Fibroblast of peridontal ligament (primary cell): ENCODE data around the gene FAM221A.
"Not testable (repeated sequence)": the region's sequence is repeated elsewhere in the genome, so short reads cannot be mapped to it uniquely, and the experiment has no call there.

Source experiments
- DNase-seq: peaks from one replicate; pipeline ENCODE4 v3.0.0-alpha.2; 2010; ENCODE audit errors: extremely low read depth

The FAM221A gene

GRCh38 chr7:23709081-23709750 is 29.2 kb downstream of the FAM221A start:
- no peak for DNase-seq

GRCh38 chr7:23710000-23710399 is 30.0 kb downstream of the FAM221A start, which contains the start of gene STK31:
Gene STK31, plus strand, starts transcription at chr7:23710219. Its CDS starts 67 bp downstream, at chr7:23710286.
- DNase-seq: no peak

GRCh38 chr7:23712368-23713284 is 32.6 kb downstream of the FAM221A start:
- DNase-seq: peak; percentile 86

- peak; percentile 76 for DNase-seq
Observed at GRCh38 chr7:23713285-23714149, 33.5 kb downstream of the FAM221A start.

GRCh38 chr7:23714150-23714464 is 34.1 kb downstream of the FAM221A start:
- DNase-seq: no peak

GRCh38 chr7:23714579-23714978 is 34.6 kb downstream of the FAM221A start:
- DNase-seq: no peak

- DNase-seq: no peak
Observed at GRCh38 chr7:23715099-23715498, 35.1 kb downstream of the FAM221A start.

- DNase-seq: no peak
Observed at GRCh38 chr7:23717788-23718187, 37.8 kb downstream of the FAM221A start.

- DNase-seq: peak; percentile 61
Observed at GRCh38 chr7:23721456-23721855, 41.5 kb downstream of the FAM221A start.

GRCh38 chr7:23722587-23723216 is 42.7 kb downstream of the FAM221A start:
- DNase-seq: not testable (repeated sequence)

- DNase-seq: not testable (repeated sequence)
Observed at GRCh38 chr7:23724113-23724512, 44.1 kb downstream of the FAM221A start.

GRCh38 chr7:23742051-23742450 is 62.1 kb downstream of the FAM221A start:
- DNase-seq: no peak

- no peak for DNase-seq
Observed at GRCh38 chr7:23743226-23743625, 63.2 kb downstream of the FAM221A start.

GRCh38 chr7:23746629-23747028 is 66.6 kb downstream of the FAM221A start:
- no peak for DNase-seq

GRCh38 chr7:23751852-23752251 is 71.9 kb downstream of the FAM221A start:
- DNase-seq: no peak
